NB4 (cell line): Measurements from ENCODE around the gene ACOT7.

Experiments
- DNase-seq: peaks from one replicate; pipeline ENCODE4 v3.0.0; 2010; ENCODE audit warnings: low read depth
- H3K4me3 ChIP-seq: one replicate; pipeline ENCODE4 v1.5.1; 2011; ENCODE audit warnings: mild to moderate bottlenecking, low read depth, low read length, moderate library complexity
- CTCF ChIP-seq: IDR thresholded peaks from one replicate; pipeline ENCODE4 v1.5.1; 2012; ENCODE audit warnings: low read depth, low read length
- MAX ChIP-seq: IDR thresholded peaks from 2 replicates; pipeline ENCODE4 v1.6.1; 2011; ENCODE audit warnings: low read depth, low read length
- MYC ChIP-seq: IDR thresholded peaks from 2 replicates; pipeline ENCODE4 v1.6.1; 2011; ENCODE audit warnings: low read depth, low read length
- POLR2A ChIP-seq: IDR thresholded peaks from 2 replicates; pipeline ENCODE4 v1.6.1; 2011; ENCODE audit warnings: mild to moderate bottlenecking; ENCODE audit not compliant: insufficient read length; ENCODE audit errors: extremely low read depth

Gene ACOT7

GRCh38 chr1:6353955-6354658, 39.5 kb downstream of the ACOT7 start:
- TF ChIP-seq CTCF (no peak), MYC (no peak), MAX (no peak)
- no peak for DNase-seq
- no peak overlapping the region for H3K4me3 ChIP-seq

- no peak for TF ChIP-seq POLR2A
- TF ChIP-seq MAX, result no peak
- no peak for TF ChIP-seq CTCF
- no peak for TF ChIP-seq MYC
- DNase-seq, result no peak
- H3K4me3 ChIP-seq, result no peak overlapping the region
Observed at GRCh38 chr1:6353619-6353954, 40.0 kb downstream of the ACOT7 start.

- H3K4me3 ChIP-seq, result no peak overlapping the region
- no peak for TF ChIP-seq MAX
- no peak for TF ChIP-seq MYC
- no peak for TF ChIP-seq CTCF
- TF ChIP-seq POLR2A, result no peak
- no peak for DNase-seq
Observed at GRCh38 chr1:6352138-6352563, 41.4 kb downstream of the ACOT7 start.

- H3K4me3 ChIP-seq, result no peak overlapping the region
- DNase-seq, result no peak
- TF ChIP-seq POLR2A, result no peak
- TF ChIP-seq CTCF, result no peak
- no peak for TF ChIP-seq MAX
- no peak for TF ChIP-seq MYC
Observed at GRCh38 chr1:6351480-6352137, 42.0 kb downstream of the ACOT7 start.

- H3K4me3 ChIP-seq, result no peak overlapping the region
- no peak for DNase-seq
- no peak for TF ChIP-seq MAX
- no peak for TF ChIP-seq POLR2A
- no peak for TF ChIP-seq CTCF
- TF ChIP-seq MYC, result no peak
Observed at GRCh38 chr1:6350416-6351088, 43.0 kb downstream of the ACOT7 start.
